ENCODE measurements around the gene REX1BD.
"Not testable (repeated sequence)": the region's sequence is repeated elsewhere in the genome, so short reads cannot be mapped to it uniquely, and the experiment has no call there.

The REX1BD gene

DNA sequence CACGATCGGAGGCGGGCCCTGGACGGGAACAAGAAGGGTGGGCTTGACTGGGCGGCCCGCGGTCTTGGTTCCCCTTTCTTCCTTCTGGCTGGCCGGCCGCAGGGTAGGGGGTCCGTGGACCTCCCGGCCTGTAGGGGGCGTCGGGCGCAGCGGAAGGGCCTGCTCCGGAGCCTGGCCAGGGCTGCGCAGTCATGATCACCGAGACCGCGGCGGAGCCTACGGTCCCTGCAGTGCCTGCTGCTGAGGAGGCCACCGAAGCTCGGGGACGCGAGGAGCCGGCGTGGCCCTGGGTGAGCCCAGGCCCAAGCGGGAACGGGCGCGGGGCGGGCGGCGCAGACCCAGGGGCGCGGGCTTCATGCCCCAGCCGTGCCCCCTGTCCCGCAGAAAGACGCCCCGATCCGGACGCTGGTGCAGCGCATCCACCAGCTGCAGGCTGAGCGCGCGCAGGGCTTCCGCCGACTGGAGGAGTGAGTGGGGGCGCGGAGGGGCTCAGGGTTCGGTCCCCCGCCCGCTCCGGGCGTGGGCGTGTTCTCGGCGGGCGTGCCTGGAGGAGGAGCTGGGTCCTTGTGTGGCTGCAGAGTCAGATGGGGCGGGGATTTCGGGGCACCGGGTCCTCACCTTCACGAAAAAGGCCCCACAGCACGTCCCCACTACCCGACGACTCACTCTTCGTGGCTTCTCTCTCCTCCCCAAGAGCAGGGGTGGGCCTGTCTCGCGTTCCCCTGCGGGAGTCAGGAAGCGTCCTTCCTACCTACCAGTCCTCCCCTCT is at the start of gene REX1BD:
TSS of gene REX1BD (plus strand) at position 188 of the 769 bp plus-strand sequence. CDS start at position 192, 4 bp downstream.
- DNase-seq: peak; percentile 86 to 97 (median 88)

DNA sequence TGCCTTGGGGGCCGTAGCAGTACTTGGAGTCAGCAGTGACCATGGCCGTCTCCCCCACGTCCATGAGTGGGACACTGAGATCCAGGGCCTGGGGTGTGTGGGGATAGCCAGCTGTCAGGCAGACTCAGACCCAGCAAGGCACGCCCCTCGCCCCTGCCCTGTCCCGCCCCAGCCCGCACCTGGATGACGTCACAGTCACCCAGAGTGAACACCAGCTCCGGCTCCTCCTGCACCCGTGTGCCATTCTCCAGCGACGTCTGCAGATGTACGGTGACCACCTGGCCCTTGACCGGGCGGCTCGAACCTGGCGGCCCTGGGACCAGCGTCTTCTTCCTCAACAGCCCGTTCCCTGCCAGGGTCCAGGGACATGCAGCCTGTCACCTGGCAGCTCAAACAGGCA is 49.2 kb upstream of the REX1BD start:
- no peak for DNase-seq

GRCh38 chr19:18540200-18540599 is 48.4 kb upstream of the REX1BD start:
- DNase-seq: not testable (repeated sequence)

GRCh38 chr19:18541258-18541991 is 47.2 kb upstream of the REX1BD start:
- DNase-seq: peak; percentile 32 to 58 (median 37)

GRCh38 chr19:18541992-18542940 is 46.3 kb upstream of the REX1BD start:
- DNase-seq: peak in 2 of 3 donors; percentile 10 to 25

GRCh38 chr19:18542941-18543813 is 45.4 kb upstream of the REX1BD start, which contains the start of gene FKBP8:
Gene FKBP8 (minus strand): TSS chr19:18543573. CDS start chr19:18541970, 1,603 bp downstream.
- peak; percentile 92 to 97 (median 94) for DNase-seq

DNA sequence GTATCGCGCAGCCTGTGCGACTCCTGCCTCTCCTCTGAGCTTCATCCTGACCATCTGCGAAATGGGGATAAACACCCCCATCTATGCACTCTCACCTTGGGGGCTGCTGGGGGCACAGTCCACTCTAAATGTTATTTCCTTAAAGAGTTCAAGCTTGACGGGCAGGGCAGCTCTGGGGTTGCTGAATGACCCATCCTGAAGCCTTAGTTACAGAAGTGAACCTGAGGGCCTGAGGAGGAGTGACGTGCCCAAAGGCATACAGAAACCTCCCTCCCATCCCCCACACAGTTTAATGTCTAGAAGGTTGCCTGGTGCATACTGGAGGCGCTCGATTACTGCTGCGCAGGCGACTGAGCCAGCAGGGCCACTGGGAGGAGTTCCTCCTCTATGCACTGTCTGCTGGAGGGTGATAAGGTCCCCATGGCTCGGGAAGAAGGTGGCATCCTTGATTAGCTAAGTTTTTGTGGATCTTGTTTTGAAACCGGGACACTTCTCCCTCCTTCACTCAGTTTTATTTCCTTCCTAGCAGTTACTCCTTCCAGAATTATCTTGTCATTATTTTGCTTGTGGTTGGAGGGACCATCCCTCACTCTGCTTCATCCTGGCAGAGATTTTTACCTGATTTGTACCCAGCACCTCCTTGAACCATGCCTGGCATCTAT is 44.7 kb upstream of the REX1BD start:
- peak; percentile 72 to 85 (median 80) for DNase-seq

GRCh38 chr19:18551631-18552030 is 37.0 kb upstream of the REX1BD start:
- DNase-seq: no peak

GRCh38 chr19:18557411-18558201 is 31.0 kb upstream of the REX1BD start, which contains the start of gene KXD1:
Gene KXD1 (plus strand): TSS chr19:18557870. CDS start chr19:18562057, 4,187 bp downstream.
- peak; percentile 98 to 99 (median 99) for DNase-seq

GRCh38 chr19:18558202-18558555 is 30.4 kb upstream of the REX1BD start:
- DNase-seq: peak in 2 of 3 donors; percentile 7

DNA sequence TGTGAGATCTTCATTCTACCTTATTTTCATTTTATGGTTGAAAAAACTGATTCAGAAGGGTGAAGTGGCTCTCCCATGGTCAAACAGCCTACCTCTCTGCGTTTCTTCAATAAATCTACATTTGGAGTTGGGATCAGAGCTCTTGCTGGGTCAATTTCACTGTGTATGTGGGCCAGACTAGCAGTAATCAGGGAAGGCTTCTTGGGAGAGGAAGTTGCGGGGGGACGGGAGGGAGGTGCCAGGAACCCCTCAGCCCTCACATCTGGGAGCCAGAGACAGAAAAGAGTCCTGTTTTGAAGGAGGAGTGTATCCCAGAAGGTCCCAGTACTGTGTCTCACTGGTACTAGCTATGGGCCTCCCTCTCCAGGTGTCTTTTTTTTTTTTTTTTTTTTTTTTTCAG is 30.0 kb upstream of the REX1BD start:
- DNase-seq: peak; percentile 24 to 47 (median 26)

- no peak for DNase-seq
Measured at GRCh38 chr19:18559685-18560084, 28.9 kb upstream of the REX1BD start.

GRCh38 chr19:18562086-18562485 is 26.5 kb upstream of the REX1BD start:
- DNase-seq: no peak

GRCh38 chr19:18566953-18567352 is 21.6 kb upstream of the REX1BD start:
- DNase-seq: no peak

- DNase-seq: no peak
Measured at GRCh38 chr19:18568367-18568766, 20.2 kb upstream of the REX1BD start.

DNA sequence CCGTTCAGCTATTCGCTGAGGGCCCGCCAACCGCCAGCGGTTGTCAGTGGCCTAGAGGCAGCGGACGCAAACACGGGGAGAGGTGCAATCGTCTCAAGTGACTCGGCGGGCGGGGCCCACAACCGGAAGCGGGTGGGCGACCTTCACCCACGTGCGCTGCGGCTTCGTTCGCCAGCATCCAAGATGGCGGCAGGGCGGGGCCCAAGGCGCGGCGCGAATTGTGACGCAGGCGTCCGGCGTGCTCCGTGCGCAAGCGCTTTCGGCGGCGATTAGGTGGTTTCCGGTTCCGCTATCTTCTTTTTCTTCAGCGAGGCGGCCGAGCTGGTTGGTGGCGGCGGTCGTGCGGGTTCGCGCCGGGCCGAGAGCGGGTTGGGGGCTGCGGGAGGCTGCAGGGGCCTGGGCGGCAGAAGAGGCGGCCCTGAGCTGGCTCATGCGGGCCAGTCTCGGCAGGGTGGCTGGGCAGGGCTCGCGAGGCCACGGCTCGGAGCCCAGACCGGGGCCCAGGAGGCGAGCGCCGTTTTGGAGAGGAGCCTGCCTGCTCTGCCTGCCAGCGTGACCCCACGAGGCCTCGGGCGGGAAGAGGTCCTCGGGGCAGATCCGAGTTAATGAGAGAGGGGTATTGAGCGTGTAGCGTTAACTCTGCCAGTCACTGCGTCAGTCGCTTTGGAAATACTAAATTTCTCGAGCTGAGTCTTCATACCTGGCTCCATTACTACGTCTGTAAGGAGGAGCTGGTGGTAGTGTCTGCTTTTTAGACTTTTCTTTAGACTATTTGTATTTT is 16.8 kb upstream of the REX1BD start, which contains the start of gene UBA52:
TSS of gene UBA52 (plus strand) at position 294 of the 781 bp plus-strand sequence. CDS start 1,444 bp downstream, outside the sequence.
- DNase-seq: peak; percentile 99 to 100 (median 100)

DNA sequence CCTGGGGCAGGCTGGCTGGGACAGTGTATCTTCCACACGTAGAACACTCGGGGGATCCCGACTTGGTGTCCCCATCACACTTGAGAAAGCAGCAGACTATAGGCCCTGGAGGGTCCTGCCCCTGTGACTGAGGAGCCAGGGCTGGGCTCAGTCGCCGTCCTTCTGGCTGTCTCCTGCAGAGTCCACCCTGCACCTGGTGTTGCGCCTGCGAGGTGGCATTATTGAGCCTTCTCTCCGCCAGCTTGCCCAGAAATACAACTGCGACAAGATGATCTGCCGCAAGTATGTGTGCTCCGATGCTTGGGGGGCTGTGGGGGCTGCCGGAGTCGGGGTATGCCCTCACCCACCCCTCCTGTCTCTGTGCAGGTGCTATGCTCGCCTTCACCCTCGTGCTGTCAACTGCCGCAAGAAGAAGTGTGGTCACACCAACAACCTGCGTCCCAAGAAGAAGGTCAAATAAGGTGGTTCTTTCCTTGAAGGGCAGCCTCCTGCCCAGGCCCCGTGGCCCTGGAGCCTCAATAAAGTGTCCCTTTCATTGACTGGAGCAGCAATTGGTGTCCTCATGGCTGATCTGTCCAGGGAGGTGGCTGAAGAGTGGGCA is 13.8 kb upstream of the REX1BD start:
- no peak for DNase-seq

GRCh38 chr19:18576383-18576782 is 12.2 kb upstream of the REX1BD start:
- DNase-seq: no peak
